Stimulated activated naive CD4-positive, alpha-beta T cell (primary cell): Measurements from ENCODE around the gene CADM1.

Source experiments
- DNase-seq, 6 experiments: peaks; one replicate each; lab custom pipeline; 2025; lab: John Stamatoyannopoulos, UW

CADM1 gene

DNA sequence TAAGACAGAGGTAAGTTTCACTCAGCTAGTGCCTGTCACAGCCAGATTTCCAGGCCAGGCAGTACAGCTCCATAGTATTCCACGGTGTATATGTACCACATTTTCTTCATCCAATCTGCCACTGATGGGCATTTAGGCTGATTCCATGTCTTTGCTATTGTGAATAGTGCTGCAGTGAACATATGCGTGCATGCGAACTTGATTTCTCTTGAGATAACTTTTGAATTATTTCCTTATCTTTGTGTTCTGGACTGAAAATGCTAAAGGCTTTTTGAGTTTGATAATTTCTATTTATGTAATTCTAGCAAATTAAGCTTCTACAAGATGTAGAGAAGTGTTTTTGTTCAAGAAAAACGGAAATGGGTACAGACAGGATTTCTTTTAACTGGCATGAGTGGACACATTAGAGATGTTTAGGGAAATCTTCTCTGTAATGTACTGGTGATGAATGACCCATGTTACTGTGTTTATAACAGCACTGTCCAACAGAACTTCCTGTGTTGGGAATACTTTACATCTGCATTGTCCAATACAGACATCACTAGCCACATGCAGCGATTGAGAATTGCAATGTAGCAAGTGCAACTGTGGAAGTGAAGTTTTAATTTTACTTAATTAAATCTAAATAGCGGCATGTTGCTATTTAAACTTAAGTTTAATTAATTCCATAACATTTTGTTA, 151.3 kb downstream of the CADM1 start:
- DNase-seq: no peak

DNA sequence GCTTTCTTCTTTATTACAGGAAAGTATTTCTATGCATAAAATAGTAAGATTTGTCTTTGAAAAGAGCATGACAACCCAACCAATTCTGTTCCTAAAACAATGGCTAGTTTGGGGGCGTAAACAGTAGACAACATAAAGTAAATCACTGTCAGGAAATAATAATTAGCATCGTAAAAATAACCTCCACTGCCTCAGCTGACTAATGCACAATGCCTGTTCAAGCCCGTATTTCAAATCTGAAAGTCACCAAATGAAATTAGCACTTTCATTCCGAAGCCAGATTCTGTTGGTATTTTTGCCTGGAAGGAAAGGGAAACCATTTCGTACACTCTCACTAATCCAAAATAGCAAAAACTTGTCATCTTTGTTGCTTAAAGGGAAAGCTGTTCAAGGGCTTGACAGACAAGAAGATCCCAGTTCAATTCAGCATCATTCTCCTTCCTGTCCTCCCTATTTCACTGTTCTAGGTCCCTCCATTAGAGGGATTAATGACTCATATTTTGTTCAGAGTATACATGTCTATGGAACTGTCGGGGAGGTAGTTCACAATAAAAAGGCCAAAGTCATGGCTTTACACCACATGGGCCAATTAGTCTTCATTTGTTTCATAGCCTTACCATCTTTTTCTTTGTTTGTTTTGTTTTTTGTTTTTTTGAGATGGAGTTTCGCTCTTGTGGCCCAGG, 154.7 kb downstream of the CADM1 start:
- DNase-seq: no peak

DNA sequence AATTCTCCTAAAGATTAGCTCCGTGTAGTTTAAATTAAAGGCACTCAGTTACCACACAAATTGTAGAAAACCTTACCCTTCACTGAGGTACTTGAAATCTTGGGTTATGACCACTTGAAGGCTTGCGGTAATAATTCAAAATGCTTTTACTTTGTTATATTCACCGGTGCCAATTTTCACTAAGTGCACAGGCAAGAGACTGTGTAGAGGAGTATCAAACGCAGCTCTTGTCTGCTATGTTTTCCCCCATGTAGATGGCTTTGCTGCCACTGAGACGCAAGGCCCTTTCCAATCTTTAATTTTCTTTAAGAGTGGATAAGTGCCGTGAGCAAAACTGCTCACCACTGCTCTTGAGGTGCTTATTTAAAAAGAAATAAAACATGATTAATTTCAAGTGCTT, 155.8 kb downstream of the CADM1 start:
- DNase-seq: no peak

DNA sequence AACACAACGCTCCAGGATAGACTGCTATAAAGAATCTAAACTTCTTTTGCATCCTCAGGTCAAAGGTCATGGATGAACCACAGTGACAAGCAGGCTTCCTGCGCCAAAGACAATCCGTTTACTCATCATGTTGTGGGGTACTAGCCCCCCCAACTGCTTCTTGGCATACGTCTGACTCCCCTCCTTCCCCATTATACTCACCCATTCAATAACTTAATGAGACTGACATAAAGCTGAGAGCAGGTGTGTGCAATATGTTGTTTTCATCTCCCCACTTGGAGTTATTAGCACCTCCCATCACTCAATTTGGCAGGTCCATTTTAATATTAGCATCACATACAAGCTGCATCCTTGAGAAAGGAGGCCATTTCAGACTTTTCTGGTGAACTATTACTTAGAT, 157.1 kb downstream of the CADM1 start:
- DNase-seq: no peak

DNA sequence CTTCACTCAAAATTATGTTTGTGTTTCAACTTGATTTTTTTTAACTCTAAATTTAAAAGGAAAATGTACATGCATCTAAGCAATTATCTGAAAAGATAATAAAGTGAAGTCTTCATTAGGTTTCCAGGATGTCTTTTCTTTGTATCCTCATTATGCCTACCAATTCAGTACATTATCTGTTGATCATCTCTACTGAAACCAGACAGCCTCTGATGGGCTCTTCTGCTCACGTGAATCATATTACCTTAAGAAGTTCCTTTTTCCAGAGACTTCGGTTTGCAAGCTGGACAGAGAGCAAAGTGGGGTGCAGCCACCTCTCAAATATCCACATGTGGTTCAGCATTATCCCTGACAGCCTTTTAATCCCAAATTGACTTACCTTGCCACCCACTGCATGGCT, 158.4 kb downstream of the CADM1 start:
- no peak for DNase-seq

DNA sequence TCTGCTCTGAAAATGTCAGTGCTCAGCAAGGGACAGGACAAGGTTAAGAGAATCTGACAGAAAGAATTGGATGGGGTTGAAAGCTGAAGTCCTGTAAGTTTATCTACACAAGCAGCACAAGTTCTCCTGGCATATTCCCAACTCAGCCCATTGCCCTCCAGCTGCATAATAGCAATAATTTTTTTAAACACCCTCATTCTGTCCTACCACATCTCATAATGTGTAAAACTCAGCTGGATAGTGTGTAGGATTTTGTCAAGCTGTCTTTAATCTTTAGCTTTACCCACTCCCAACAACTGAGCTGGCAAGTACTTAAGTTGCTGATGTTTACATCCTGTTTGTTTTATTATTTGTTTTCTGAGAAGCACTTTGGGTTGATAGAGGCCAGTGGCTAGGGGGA, 158.9 kb downstream of the CADM1 start:
- no peak for DNase-seq

DNA sequence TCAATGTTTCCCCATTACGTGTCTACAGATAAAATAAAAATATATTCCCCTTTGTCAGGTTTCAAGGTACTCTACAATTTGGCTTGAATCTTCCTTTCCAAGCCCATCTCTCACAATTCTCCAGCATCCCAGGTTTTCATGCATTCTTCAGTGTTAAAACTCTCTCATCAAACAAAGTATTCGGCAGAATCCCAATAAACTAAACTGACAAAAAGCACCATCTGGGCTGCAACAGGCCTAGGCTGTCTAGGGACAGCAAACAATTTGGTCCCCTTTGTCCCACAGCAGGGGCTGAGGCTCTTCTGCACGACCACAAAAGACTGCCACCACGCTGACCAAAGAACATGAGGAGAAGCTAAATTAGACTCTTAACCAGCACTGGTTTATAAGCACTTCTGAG, 159.4 kb downstream of the CADM1 start:
- DNase-seq: no peak

DNA sequence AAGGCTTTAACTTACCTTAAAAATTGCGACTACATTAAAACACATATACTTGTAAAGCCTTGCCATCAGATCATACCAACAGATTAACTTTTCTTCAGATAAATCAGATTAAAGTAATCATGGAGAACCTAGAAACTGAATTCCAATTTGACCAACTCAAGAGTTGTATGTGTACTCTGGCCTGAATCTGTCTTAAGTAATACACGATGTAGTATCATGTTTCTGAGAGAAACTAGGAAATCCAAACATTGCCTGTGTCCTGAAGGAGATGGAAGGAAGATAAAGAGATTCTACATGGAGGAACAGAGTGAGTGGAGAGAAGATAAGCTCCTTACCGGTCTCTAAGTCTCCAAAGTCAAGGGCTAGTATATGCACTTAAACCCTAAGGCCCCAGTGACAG, 162.1 kb downstream of the CADM1 start:
- no peak for DNase-seq

DNA sequence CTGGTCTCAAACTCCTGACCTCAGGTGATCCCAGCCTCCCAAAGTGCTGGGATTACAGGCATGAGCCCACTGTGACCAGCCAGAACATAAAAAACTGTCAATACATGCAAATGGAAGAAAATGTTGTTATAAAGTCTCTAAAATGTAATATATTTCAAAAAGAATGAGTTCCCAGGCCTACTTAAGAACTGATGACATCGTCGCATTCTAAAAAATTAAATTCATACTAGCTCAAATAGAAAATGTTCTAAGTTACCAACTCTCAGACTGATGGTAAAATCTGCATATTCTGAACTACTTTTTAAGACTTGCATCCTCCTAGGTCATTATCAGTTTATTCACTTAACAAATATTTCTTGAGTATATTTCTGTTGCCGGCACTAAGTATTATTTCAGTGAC, 163.3 kb downstream of the CADM1 start:
- DNase-seq: no peak

DNA sequence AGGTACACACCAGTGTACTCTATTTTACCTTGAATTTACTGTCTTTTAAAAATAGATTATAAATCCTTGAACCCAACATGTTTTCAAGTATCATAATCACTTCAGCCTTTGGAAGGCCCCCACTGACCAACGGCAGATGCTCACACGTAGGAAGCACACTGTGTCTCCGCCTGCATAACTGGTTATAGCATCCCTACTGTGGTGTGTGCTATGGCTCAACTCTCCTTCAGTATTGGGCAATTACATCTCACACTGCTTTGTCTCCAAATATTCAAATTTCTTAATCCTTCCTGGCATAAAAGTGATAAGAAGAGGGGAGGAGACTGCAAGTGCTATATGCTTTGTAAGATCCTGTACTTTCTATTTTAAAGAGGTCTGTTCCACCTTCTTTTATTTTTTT, 165.7 kb downstream of the CADM1 start:
- DNase-seq: no peak

DNA sequence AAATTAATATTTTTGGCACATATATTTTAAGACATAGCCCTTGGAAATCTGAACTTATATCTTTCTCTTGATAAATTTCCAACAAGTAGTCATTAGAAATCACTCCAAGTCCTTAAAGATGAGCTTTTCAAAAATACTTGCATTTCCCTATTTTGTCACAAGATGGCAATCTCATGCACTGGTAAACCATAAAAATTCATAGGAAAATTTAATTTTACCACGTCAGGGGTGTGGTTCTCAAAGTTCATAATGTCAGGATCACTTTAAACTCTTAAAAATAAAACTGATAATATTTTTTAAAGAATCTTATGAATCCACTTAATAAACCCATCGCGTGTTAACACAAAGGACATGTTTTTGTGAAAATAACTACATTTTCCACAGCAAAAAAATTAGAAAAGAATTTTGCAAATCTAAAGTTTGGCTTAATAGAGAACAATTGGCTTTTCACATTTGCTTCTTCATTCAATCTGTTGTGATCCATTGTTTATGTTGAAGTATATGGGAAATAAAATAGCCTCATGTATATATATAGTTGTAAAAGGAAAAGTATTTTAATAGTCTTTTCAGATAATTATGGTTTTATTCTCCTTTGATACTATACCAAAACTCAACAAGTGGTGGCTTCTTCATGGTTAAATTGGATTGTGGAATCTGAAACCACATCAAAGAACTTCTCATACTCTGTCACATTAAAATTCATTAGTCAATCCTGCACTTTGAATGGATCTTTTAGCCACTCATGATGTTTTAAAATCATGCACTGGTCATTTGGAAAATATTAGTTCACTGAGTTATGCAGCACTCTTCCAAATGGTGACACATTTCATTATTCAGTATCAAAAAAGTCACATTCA, 169.1 kb downstream of the CADM1 start:
- DNase-seq: no peak

DNA sequence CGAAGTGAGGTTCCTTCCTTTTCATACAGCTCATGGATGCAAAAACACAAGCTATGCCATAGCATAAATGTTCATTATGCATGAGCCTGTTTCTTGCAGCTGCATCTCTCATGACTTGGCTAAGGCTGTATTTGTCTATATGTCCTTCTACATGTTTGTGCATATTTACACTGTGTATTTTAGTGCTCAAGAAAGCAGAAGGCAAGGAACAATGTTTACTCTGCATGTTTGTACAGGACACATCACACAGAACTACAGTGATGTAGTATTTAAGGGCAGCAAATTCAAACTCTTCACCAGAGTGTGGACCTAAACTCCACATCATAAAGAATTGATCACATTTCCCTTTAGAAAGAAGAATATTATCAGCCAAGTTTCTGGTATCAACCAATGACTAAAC, 170.3 kb downstream of the CADM1 start:
- DNase-seq: no peak

DNA sequence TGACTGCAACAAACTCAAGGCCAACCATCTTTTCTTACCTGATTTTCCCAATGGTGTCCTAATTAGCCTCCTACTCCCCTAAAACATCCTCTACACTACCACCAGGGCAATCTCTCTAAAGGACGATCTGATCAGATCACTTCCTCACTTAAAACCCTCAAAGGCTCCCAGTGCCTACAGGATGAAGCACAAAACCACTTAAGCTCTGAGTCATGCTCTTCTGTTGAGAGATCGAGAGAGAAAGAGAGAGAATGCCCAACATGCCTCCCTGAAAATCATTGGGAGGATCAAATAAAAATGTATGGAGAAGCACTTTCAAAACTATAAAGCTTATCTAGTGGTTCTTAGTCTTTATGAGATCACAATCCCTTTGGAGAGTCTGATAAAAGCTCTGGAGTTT, 171.1 kb downstream of the CADM1 start:
- no peak for DNase-seq

DNA sequence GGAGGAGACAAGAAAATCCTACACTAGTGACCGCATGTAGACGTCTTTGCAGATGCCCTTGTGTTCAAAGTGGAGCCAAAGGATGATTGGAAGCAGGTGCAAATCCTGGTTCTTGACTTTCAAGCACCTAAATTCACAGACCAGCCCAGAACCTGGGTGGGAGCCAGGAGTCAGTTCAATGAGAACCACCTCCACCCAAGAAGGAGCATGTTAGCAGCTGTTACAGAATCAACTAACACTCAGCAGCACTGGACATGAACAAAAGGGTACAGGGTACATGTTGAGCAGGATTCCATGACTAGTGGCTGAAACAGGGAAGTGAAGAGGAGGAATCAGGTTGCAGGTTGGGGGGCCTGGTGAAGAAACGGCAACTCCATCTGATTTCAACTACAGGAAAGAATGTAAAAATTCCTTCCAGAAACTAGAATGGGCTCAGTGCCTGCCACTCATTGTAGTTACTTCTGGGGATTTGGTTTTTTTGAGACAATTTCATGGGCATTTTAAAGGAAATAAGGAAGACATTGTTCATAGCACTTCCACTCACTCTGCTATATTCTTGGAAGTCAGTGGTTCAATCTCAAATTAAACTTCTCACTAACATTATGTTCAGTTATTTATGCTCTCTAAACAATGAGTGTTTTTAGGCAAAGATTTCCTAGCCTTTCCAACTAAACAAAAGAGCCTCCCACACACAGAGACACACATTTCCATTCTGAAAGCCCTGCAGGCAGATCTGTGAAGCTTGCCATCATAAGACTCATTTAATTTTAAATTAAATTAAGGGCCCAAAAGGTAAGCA, 173.3 kb downstream of the CADM1 start:
- no peak for DNase-seq

DNA sequence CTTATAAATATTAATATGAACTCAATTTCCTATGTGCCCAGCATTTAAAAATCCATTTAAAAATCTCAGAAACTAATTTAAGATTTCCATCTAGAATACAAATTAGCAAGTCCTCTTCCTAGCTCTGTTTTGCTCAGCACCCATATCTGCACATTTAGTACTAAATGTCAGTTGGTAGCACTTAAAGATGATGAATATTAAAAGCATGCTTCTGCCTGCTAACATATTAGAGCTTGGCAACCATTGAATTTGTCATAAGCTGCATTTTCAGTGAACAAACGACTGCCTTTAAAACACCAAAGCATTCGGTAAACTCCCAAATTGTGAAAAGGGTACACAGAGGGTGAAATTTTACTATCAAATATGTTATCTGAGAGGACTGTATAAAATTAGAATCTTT, 177.7 kb downstream of the CADM1 start:
- no peak for DNase-seq

DNA sequence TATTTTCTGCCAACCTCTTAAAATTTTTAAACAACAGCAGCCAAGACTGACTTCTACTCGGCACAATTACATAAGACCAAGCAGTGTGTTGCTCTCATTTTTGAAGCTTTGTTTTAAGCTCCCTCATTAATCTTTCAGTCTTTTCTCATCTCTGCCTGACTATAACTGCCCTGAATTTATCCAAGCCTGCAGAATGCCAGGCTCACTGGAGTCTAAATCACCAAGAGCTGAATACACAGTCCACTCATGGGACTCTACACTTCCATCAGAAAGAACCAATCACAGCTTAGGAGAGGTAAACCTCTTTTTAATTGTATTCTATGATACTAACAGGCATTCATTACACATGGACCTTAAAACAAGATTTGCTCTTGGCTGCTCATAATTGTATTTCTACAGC, 178.7 kb downstream of the CADM1 start:
- DNase-seq: no peak

DNA sequence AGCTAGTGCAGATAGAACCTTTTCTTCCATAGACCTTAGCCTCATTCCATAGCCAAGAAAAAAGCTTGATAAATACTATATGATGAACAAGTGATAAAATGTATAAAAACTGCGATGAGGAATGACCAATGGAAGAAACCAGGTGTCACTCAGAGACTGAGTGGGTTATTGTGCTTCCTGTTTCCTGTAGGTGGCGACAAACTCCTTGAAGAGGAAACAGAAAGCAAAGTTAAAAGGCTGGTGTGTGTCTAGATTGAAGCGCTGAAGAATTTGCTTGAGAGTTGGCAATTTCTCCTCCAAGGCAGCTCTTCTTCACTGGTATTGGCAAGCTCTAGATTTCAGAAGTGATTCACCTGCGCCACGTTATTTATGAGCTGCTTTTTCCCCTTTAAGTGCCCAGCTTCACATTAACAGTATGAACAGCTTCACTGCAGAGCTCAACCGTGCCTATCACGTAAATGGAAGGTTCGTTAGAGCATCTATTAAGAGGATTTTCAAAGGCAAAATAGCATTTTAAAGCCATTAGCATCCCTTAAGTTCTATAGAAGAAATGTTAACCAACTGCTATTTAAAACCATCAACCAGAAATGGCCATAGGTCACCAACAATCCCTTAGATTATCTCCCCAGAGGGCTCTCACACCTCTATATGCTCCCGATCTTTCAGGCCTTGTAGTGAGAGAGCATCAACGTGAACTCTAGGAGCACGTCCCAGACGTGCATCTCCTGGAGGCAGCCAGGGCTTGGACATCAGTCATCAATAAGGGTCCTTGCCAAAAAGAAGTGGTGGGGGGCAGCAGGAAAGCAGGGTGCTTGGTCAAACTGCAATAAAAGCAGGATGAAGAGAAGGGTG, 179.4 kb downstream of the CADM1 start:
- peak in 2 of 6 experiments; percentile 12 to 17 for DNase-seq

DNA sequence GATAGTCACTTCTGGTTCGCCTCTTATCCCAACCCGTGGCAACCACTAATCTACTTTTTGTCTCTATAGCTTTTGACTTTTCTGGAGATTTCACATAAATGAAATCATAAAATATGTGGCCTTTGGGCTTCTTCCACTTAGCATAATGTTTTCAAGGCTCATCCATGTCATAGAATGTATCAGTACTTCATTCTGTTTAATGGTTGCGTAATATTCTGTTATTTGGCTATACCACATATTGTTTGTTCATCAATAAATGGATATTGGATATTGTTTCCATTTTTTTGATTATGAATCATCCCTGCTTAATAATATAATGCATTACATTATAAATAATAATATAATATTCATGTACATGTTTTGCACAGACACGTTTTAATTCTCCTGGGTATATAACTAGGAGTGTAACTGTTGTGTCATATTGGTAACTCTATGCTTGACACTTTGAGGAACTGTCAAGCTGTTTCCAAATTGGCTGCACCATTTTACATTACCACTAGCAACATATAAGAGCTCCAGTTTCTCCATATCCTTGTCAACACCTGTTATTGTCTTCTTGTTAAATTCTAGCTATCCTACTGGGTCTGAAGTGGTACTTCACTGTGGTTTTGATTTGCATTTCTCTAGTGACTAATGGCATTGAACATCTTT, 181.5 kb downstream of the CADM1 start:
- DNase-seq: no peak

DNA sequence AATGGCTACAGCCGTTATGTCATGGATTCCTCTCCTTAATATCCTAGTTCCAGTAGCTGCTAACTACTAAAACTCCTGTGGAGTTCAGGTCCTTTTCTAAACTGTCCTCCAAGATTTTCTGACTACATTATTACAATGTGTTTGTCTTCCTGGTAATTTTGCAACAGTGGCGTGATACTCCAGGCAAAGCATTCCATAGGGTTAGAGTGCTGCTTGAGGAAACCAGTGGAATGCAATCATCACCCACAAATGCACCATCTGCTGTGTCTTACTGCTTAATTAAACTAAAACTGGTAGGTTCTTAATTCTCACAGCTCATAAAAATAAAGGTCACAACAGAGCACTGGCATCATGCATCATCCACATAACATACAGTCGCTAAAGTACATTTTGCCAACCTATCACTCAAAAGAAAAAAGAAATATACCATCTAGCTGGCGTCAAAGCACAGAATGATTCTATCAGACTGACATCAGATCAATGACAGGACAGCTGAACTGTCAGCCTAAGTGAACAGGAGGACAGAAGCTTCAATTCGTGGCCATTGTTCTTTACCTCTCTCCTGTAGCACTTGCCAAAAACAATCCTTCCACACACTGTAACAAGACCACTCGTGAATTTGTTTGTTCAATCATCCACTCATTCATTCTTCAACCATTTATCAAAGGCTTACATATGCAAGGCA, 182.5 kb downstream of the CADM1 start:
- DNase-seq: no peak
